PC-9 (cell line): Measurements from ENCODE around the gene HMGB1. TPM values are rescaled to one million over a fixed set of nuclear protein-coding genes. Genes with fewer than 3 reads are reported as not detected.
"Not testable (repeated sequence)": the region's sequence is repeated elsewhere in the genome, so short reads cannot be mapped to it uniquely, and the experiment has no call there.

Source experiments
- BruUV-seq: library from RNA; stranded (reverse); fragments of 400-500 nt; replicated peaks from 2 replicates; lab custom pipeline; 2021; lab: Mats Ljungman, UMichigan
- CTCF ChIA-PET: fragments of 300-600 bp; sonication (Branson Sonifier 250); formaldehyde crosslinking; loops from one replicate; lab custom pipeline; 2022; ENCODE audit warnings: antibody characterized with exemption; lab: Charles Lee
- POLR2A ChIA-PET: fragments of 300-600 bp; sonication (Branson Sonifier 250); formaldehyde crosslinking; loops from one replicate; lab custom pipeline; 2022; ENCODE audit warnings: antibody characterized with exemption; ENCODE audit not compliant: unreplicated experiment; lab: Charles Lee
- DNase-seq, 2 experiments: peaks; one replicate each; pipeline versions ENCODE4 v3.0.0 to v3.0.0-alpha.2; 2015 to 2022; ENCODE audit warnings: mixed read lengths in 1 of 2
- H2AFZ ChIP-seq: fragments of 200-600 bp; sonication (generic); 2 replicates; pipeline ENCODE4 v1.8.1; 2017; ENCODE audit warnings: antibody characterized with exemption
- H3F3A ChIP-seq: fragments of 200-600 bp; sonication (generic); 2 replicates; pipeline ENCODE4 v1.8.1; 2017; ENCODE audit warnings: antibody characterized with exemption, mild to moderate bottlenecking, low read depth; ENCODE audit not compliant: insufficient read depth
- H3K27ac ChIP-seq: fragments of 200-600 bp; sonication (generic); 2 replicates; pipeline ENCODE4 v1.6.1; 2016; ENCODE audit warnings: mixed run types
- H3K27me3 ChIP-seq: fragments of 200-600 bp; sonication (generic); 2 replicates; pipeline ENCODE4 v1.6.1; 2016; ENCODE audit warnings: low read depth, mixed run types; ENCODE audit not compliant: insufficient read depth
- H3K36me3 ChIP-seq: fragments of 200-600 bp; sonication (generic); 2 replicates; pipeline ENCODE4 v1.6.1; 2016; ENCODE audit warnings: low read depth, mixed run types
- H3K4me1 ChIP-seq: fragments of 200-600 bp; sonication (generic); replicated peaks from 2 replicates; pipeline ENCODE4 v1.6.1; 2016; ENCODE audit warnings: mixed run types; ENCODE audit not compliant: insufficient read depth
- H3K4me2 ChIP-seq: fragments of 200-600 bp; sonication (generic); 2 replicates; pipeline ENCODE4 v1.6.1; 2017; ENCODE audit warnings: mixed run types
- H3K4me3 ChIP-seq: fragments of 200-600 bp; sonication (generic); 2 replicates; pipeline ENCODE4 v1.6.1; 2016; ENCODE audit warnings: mixed run types
- H3K79me2 ChIP-seq: fragments of 200-600 bp; sonication (generic); 2 replicates; pipeline ENCODE4 v1.6.1; 2017; ENCODE audit warnings: low read depth, mixed run types
- H3K9me2 ChIP-seq: fragments of 200-600 bp; sonication (generic); 2 replicates; pipeline ENCODE4 v1.8.1; 2017; ENCODE audit warnings: mild to moderate bottlenecking; ENCODE audit not compliant: insufficient read depth
- H3K9me3 ChIP-seq: fragments of 200-600 bp; sonication (generic); 2 replicates; pipeline ENCODE4 v1.8.1; 2016; ENCODE audit warnings: low read depth; ENCODE audit not compliant: insufficient read depth
- H4K20me1 ChIP-seq: fragments of 200-600 bp; sonication (generic); 2 replicates; pipeline ENCODE4 v1.8.1; 2017; ENCODE audit not compliant: insufficient read depth
- CTCF ChIP-seq: fragments of 200-600 bp; sonication (generic); conservative IDR thresholded peaks from 2 replicates; pipeline ENCODE4 v1.6.1; 2017; ENCODE audit warnings: mixed run types, antibody characterized with exemption, mild to moderate bottlenecking, moderate library complexity
- EZH2 ChIP-seq: fragments of 200-600 bp; sonication (generic); IDR thresholded peaks from 2 replicates; pipeline ENCODE4 v1.8.0; 2017; ENCODE audit warnings: antibody characterized with exemption, low read depth
- intact Hi-C: fragments of 100-400 bp; cut with micrococcal nuclease; formaldehyde crosslinking; loops from one replicate; pipeline ENCODE4 v1.10.0; 2022; ENCODE audit not compliant: unreplicated experiment
- total RNA-seq: library from RNA; stranded (reverse); gene quantifications from 2 replicates; pipeline ENCODE4 v1.2.3, GENCODE V29; 2021

The HMGB1 gene
- total RNA-seq, 1 experiment from 2014 or later: 313 TPM

GRCh38 chr13:30448441-30448840, 17.3 kb downstream of the HMGB1 start:
- Histone ChIP-seq H3K27me3 (no peaks in the 10 kb centered on the region), H3K36me3 (no peaks in the 10 kb centered on the region), H2AFZ (no peak overlapping the region), H3K27ac (no peak overlapping the region), H3K9me2 (no peaks in the 10 kb centered on the region), H3K4me3 (no peak overlapping the region), H3K4me2 (no peak overlapping the region), H3K9me3 (no peaks in the 10 kb centered on the region), H3K4me1 (no peaks in the 10 kb centered on the region), H3F3A (no peaks in the 10 kb centered on the region), H3K79me2 (no peaks in the 10 kb centered on the region), H4K20me1 (no peaks in the 10 kb centered on the region)
- TF ChIP-seq CTCF: no peak
- no peak for TF ChIP-seq EZH2
- intact Hi-C loops: loop anchor here (5.0 kb wide), 1 partner anchor 316 kb away; no protein-coding TSS in a partner anchor
- ChIA-PET CTCF (interaction anchor here (0.5 kb wide), 1 partner anchor 78 kb away, joined by 9 read pairs; no protein-coding TSS in a partner anchor), POLR2A (no interaction called here)
- no peak for DNase-seq
- no TSS peak for BruUV-seq

GRCh38 chr13:30446126-30446500, 19.6 kb downstream of the HMGB1 start:
- H3K27ac ChIP-seq: no peak overlapping the region
- no TSS peak for BruUV-seq

GRCh38 chr13:30443957-30444404, 21.8 kb downstream of the HMGB1 start:
- Histone ChIP-seq H3K4me1 (no peaks in the 10 kb centered on the region), H3K36me3 (no peaks in the 10 kb centered on the region), H3K27me3 (no peaks in the 10 kb centered on the region), H3F3A (no peaks in the 10 kb centered on the region), H3K9me3 (no peaks in the 10 kb centered on the region), H3K9me2 (no peaks in the 10 kb centered on the region), H3K79me2 (no peaks in the 10 kb centered on the region), H2AFZ (no peak overlapping the region), H3K4me3 (no peak overlapping the region), H3K27ac (no peak overlapping the region), H3K4me2 (no peak overlapping the region), H4K20me1 (no peaks in the 10 kb centered on the region)
- BruUV-seq: no TSS peak
- no peak for TF ChIP-seq CTCF
- TF ChIP-seq EZH2: no peak
- intact Hi-C loops: no loop called here
- ChIA-PET POLR2A (no interaction called here), CTCF (no interaction called here)
- no peak for DNase-seq

More at GRCh38 chr13:30446126-30446500, 19.6 kb downstream of the HMGB1 start:
- H3K9me2 ChIP-seq: no peaks in the 10 kb centered on the region
- no peaks in the 10 kb centered on the region for H3K9me3 ChIP-seq
- H3K4me2 ChIP-seq: no peak overlapping the region
- H2AFZ ChIP-seq: no peak overlapping the region
- H3K27me3 ChIP-seq: no peaks in the 10 kb centered on the region
- H3F3A ChIP-seq: no peaks in the 10 kb centered on the region
- intact Hi-C loops: loop anchor here (5.0 kb wide), 1 partner anchor 314 kb away; no protein-coding TSS in a partner anchor
- no peak for TF ChIP-seq EZH2
- no peak for TF ChIP-seq CTCF
- H3K4me3 ChIP-seq: no peak overlapping the region
- no peak for DNase-seq
- POLR2A ChIA-PET: interaction anchor here (0.6 to 0.9 kb wide), 2 partner anchors 331 to 346 kb away, joined by 3 to 4 read pairs; no protein-coding TSS in a partner anchor
- CTCF ChIA-PET: interaction anchor here (0.6 kb wide), 1 partner anchor 104 kb away, joined by 6 read pairs; no protein-coding TSS in a partner anchor
- H3K4me1 ChIP-seq: no peaks in the 10 kb centered on the region
- no peaks in the 10 kb centered on the region for H3K36me3 ChIP-seq
- no peaks in the 10 kb centered on the region for H4K20me1 ChIP-seq
- no peaks in the 10 kb centered on the region for H3K79me2 ChIP-seq

GRCh38 chr13:30443491-30443890, 22.2 kb downstream of the HMGB1 start:
- H3K4me2 ChIP-seq, H3K9me3 ChIP-seq, DNase-seq, H3K36me3 ChIP-seq, H3K4me1 ChIP-seq, H3K79me2 ChIP-seq, H2AFZ ChIP-seq, intact Hi-C loops, H3F3A ChIP-seq, H3K9me2 ChIP-seq, H3K4me3 ChIP-seq, H4K20me1 ChIP-seq, H3K27ac ChIP-seq, CTCF ChIA-PET, POLR2A ChIA-PET, BruUV-seq, H3K27me3 ChIP-seq: not testable (repeated sequence)
